22Rv1 (cell line): ENCODE data around the gene ACACB.

Source experiments
- CTCF ChIP-seq: fragments of 450-650 bp; IDR thresholded peaks from 2 replicates; pipeline ENCODE4 v1.5.1; 2017; ENCODE audit warnings: mild to moderate bottlenecking
- ZFX ChIP-seq: fragments of 450-650 bp; IDR thresholded peaks from 2 replicates; pipeline ENCODE4 v1.6.1; 2017; ENCODE audit warnings: antibody characterized with exemption, borderline replicate concordance

DNA sequence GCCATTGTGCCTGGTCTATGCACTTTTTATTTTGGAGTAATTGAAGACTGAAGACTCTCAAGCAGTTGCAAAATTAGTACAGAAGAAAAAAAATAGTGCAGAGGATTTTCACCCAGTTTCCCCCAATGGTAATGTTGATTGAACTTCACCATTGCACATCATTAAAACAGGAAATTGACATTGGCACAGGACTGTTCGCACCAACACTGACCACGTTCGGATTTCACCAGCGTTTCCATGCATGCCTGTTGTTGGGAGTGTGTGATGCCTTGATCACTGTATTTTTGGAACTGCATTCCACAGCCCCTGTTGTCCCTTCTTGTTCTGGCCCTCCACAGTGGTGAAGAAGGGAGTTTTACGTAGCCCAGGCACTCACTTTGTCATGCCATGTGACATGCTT is 125.5 kb downstream of the ACACB start:
- TF ChIP-seq CTCF (no peak), ZFX (no peak)
